Stimulated activated CD4-positive, alpha-beta T cell treated with anti-CD3 and anti-CD28 coated beads, Interleukin-12 subunit alpha, Interleukin-12 subunit beta, amount 100 ng/mL, for 48 hours (primary cell): ENCODE data around the gene IL17RA.
"Not testable (repeated sequence)": the region's sequence is repeated elsewhere in the genome, so short reads cannot be mapped to it uniquely, and the experiment has no call there.

Source experiments
- DNase-seq, 3 donors: peaks; one replicate each; pipeline ENCODE4 v3.0.0-alpha.2; 2020; ENCODE audit warnings: low read depth in 2 of 3, low spot score in 1 of 3

The IL17RA gene

GRCh38 chr22:17084554-17085276, at the start of gene IL17RA:
Gene IL17RA, plus strand, starts transcription at chr22:17085000. Its CDS starts 92 bp downstream, at chr22:17085092.
- peak; percentile 86 to 96 (median 89) for DNase-seq

GRCh38 chr22:17035246-17035645, 49.6 kb upstream of the IL17RA start:
- DNase-seq, result no peak

- DNase-seq, result not testable (repeated sequence)
These were observed 48.6 kb upstream of the IL17RA start for GRCh38 chr22:17035976-17036841.

GRCh38 chr22:17036842-17037711, 47.7 kb upstream of the IL17RA start:
- DNase-seq, result not testable (repeated sequence)

- no peak for DNase-seq
These were observed 41.3 kb upstream of the IL17RA start for GRCh38 chr22:17043521-17043920.

GRCh38 chr22:17046566-17047348, 38.0 kb upstream of the IL17RA start:
- DNase-seq, result no peak

GRCh38 chr22:17047656-17048055, 37.1 kb upstream of the IL17RA start:
- DNase-seq, result no peak

- no peak for DNase-seq
These were observed 28.7 kb upstream of the IL17RA start for GRCh38 chr22:17056058-17056457.

- DNase-seq, result no peak
These were observed 28.0 kb upstream of the IL17RA start for GRCh38 chr22:17056807-17057206.

- DNase-seq, result peak in 2 of 3 donors; percentile 25 to 46
These were observed 26.6 kb upstream of the IL17RA start for GRCh38 chr22:17057959-17058814.

GRCh38 chr22:17060126-17060525, 24.7 kb upstream of the IL17RA start:
- DNase-seq, result no peak

- no peak for DNase-seq
These were observed 21.2 kb upstream of the IL17RA start for GRCh38 chr22:17063411-17064106.

- DNase-seq, result no peak
These were observed 20.2 kb upstream of the IL17RA start for GRCh38 chr22:17064498-17065100.

- no peak for DNase-seq
These were observed 19.4 kb upstream of the IL17RA start for GRCh38 chr22:17065433-17065832.

GRCh38 chr22:17072877-17073276, 11.9 kb upstream of the IL17RA start:
- DNase-seq, result no peak

- DNase-seq, result no peak
These were observed 10.2 kb upstream of the IL17RA start for GRCh38 chr22:17074648-17075002.

GRCh38 chr22:17077255-17077654, 7.5 kb upstream of the IL17RA start:
- no peak for DNase-seq

- no peak for DNase-seq
These were observed 5.2 kb upstream of the IL17RA start for GRCh38 chr22:17079572-17079971.

- DNase-seq, result no peak
These were observed 1.5 kb upstream of the IL17RA start for GRCh38 chr22:17083255-17083654.
